HEK293 (cell line): ENCODE data around the gene SLC5A11.

Source experiments
- CTCF ChIA-PET: fragments of 350-600 bp; formaldehyde crosslinking; extraction: SDS; loops from one replicate; lab custom pipeline; 2021; ENCODE audit warnings: antibody characterized with exemption; lab: Yijun Ruan, JAX
- POLR2A ChIA-PET: fragments of 300-600 bp; formaldehyde crosslinking; extraction: SDS; loops from one replicate; lab custom pipeline; 2020; ENCODE audit warnings: antibody characterized with exemption, inconsistent platforms; lab: Yijun Ruan, JAX
- H3K27ac ChIP-seq: fragments of 200-500 bp; sonication (Bioruptor generic); 2 replicates; pipeline ENCODE4 v1.5.1; 2014; ENCODE audit warnings: low read depth, low read length, control low read depth, inconsistent platforms; ENCODE audit errors: extremely low read depth
- H3K36me3 ChIP-seq, 2 experiments: fragments of 200-500 bp in 1 of 2; sonication (Bioruptor generic) in 1 of 2; 1 replicate in 1 of 2; 2 replicates in 1 of 2; pipeline ENCODE4 v1.5.1; 2014 to 2017; ENCODE audit warnings: inconsistent platforms in 2 of 2, low read length in 2 of 2; ENCODE audit not compliant: control insufficient read depth in 2 of 2, insufficient read depth in 1 of 2
- H3K4me1 ChIP-seq: fragments of 200-500 bp; sonication (Bioruptor generic); 2 replicates; pipeline ENCODE4 v1.5.1; 2014; ENCODE audit warnings: mild to moderate bottlenecking, low read length, inconsistent platforms; ENCODE audit not compliant: control insufficient read depth, insufficient read depth
- H3K4me3 ChIP-seq: 2 replicates; pipeline ENCODE4 v1.5.1; 2011; ENCODE audit warnings: low read depth, mild to moderate bottlenecking, control low read depth, low read length, moderate library complexity
- H3K9me3 ChIP-seq: fragments of 200-500 bp; sonication (Bioruptor generic); 2 replicates; pipeline ENCODE4 v1.5.1; 2014; ENCODE audit warnings: low read depth, low read length, inconsistent platforms; ENCODE audit not compliant: control insufficient read depth, insufficient read depth
- KLF7 ChIP-seq: fragments of 450-650 bp; formaldehyde crosslinking; IDR thresholded peaks from 2 replicates; pipeline ENCODE4 v1.5.1; 2016; ENCODE audit warnings: missing biosample characterization, missing genetic modification characterization, borderline replicate concordance
- PRDM10 ChIP-seq: fragments of 450-650 bp; formaldehyde crosslinking; IDR thresholded peaks from 2 replicates; pipeline ENCODE4 v1.5.1; 2016; ENCODE audit warnings: missing biosample characterization, missing genetic modification characterization
- REST ChIP-seq: fragments of 450-650 bp; formaldehyde crosslinking; IDR thresholded peaks from 2 replicates; pipeline ENCODE4 v1.5.1; 2016; ENCODE audit warnings: missing biosample characterization, missing genetic modification characterization
- WT1 ChIP-seq: fragments of 450-650 bp; formaldehyde crosslinking; IDR thresholded peaks from 2 replicates; pipeline ENCODE4 v1.5.1; 2016; ENCODE audit warnings: missing biosample characterization, missing genetic modification characterization
- ZNF169 ChIP-seq: fragments of 450-650 bp; formaldehyde crosslinking; IDR thresholded peaks from 2 replicates; pipeline ENCODE4 v1.5.1; 2016; ENCODE audit warnings: missing biosample characterization, missing genetic modification characterization
- ZNF48 ChIP-seq: fragments of 450-650 bp; formaldehyde crosslinking; IDR thresholded peaks from 2 replicates; pipeline ENCODE4 v1.5.1; 2016; ENCODE audit warnings: missing biosample characterization, missing genetic modification characterization
- ZNF580 ChIP-seq: fragments of 450-650 bp; formaldehyde crosslinking; IDR thresholded peaks from 2 replicates; pipeline ENCODE4 v1.5.1; 2016; ENCODE audit warnings: missing biosample characterization, missing genetic modification characterization
- ZNF610 ChIP-seq: fragments of 450-650 bp; formaldehyde crosslinking; IDR thresholded peaks from 2 replicates; pipeline ENCODE4 v1.5.1; 2016; ENCODE audit warnings: missing biosample characterization, missing genetic modification characterization, borderline replicate concordance
- ZNF664 ChIP-seq: fragments of 450-650 bp; formaldehyde crosslinking; IDR thresholded peaks from 2 replicates; pipeline ENCODE4 v1.5.1; 2016; ENCODE audit warnings: missing biosample characterization, missing genetic modification characterization
- ZNF792 ChIP-seq: fragments of 450-650 bp; formaldehyde crosslinking; IDR thresholded peaks from 2 replicates; pipeline ENCODE4 v1.5.1; 2016; ENCODE audit warnings: missing biosample characterization, missing genetic modification characterization
- TF ChIP-seq, protein P1 (sequence below): fragments of 450-650 bp; formaldehyde crosslinking; IDR thresholded peaks from 2 replicates; pipeline ENCODE4 v1.5.1; 2016; ENCODE audit warnings: missing biosample characterization, missing genetic modification characterization
- TF ChIP-seq, protein P2 (sequence below): fragments of 450-650 bp; formaldehyde crosslinking; IDR thresholded peaks from 2 replicates; pipeline ENCODE4; 2016; ENCODE audit warnings: missing biosample characterization, missing genetic modification characterization
- TF ChIP-seq, protein P3 (sequence below): fragments of 450-650 bp; formaldehyde crosslinking; IDR thresholded peaks from 2 replicates; pipeline ENCODE4 v1.5.1; 2016; ENCODE audit warnings: missing biosample characterization, missing genetic modification characterization

SLC5A11 gene

DNA sequence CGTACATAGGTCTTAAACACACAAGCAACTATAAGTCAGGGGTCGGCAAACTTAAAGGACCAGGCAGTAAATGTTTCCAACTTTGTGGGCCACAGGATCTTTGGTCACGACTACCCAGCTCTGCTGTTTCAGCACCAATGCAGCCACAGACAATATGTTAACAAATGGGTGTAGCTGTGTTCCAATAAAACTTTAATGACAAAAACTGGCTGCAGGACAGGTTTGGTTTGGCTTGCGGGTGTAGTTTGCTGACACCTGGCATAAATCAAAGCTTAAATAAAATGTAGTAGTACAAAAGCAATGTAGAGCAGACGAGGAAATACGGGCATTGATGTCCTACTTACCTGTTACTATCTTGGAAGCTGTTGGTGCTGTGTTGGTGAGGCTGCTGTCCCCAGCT is 84.7 kb downstream of the SLC5A11 start:
- CTCF ChIA-PET, result no interaction called here
- Histone ChIP-seq H3K36me3 (peaks cover 12 to 64% of the 10 kb centered on the region in 2 experiments), H3K4me1 (no peaks in the 10 kb centered on the region), H3K9me3 (no peaks in the 10 kb centered on the region), H3K4me3 (no peak overlapping the region), H3K27ac (no peak overlapping the region)
- POLR2A ChIA-PET, result no interaction called here
- TF ChIP-seq PRDM10 (tag by site-specific recombination), result no peak
- no peak for TF ChIP-seq REST (tag by site-specific recombination)
- TF ChIP-seq ZNF48 (tag by site-specific recombination), result no peak
- TF ChIP-seq, protein P1, sequence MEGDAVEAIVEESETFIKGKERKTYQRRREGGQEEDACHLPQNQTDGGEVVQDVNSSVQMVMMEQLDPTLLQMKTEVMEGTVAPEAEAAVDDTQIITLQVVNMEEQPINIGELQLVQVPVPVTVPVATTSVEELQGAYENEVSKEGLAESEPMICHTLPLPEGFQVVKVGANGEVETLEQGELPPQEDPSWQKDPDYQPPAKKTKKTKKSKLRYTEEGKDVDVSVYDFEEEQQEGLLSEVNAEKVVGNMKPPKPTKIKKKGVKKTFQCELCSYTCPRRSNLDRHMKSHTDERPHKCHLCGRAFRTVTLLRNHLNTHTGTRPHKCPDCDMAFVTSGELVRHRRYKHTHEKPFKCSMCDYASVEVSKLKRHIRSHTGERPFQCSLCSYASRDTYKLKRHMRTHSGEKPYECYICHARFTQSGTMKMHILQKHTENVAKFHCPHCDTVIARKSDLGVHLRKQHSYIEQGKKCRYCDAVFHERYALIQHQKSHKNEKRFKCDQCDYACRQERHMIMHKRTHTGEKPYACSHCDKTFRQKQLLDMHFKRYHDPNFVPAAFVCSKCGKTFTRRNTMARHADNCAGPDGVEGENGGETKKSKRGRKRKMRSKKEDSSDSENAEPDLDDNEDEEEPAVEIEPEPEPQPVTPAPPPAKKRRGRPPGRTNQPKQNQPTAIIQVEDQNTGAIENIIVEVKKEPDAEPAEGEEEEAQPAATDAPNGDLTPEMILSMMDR (tag by site-specific recombination), result no peak
- TF ChIP-seq, protein P2, sequence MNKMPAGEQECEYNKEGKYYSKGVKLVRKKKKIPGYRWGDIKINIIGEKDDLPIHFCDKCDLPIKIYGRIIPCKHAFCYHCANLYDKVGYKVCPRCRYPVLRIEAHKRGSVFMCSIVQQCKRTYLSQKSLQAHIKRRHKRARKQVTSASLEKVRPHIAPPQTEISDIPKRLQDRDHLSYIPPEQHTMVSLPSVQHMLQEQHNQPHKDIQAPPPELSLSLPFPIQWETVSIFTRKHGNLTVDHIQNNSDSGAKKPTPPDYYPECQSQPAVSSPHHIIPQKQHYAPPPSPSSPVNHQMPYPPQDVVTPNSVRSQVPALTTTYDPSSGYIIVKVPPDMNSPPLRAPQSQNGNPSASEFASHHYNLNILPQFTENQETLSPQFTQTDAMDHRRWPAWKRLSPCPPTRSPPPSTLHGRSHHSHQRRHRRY (tag by site-specific recombination), result no peak
- no peak for TF ChIP-seq ZNF610 (tag by site-specific recombination)
- no peak for TF ChIP-seq ZNF664
- TF ChIP-seq, protein P3, sequence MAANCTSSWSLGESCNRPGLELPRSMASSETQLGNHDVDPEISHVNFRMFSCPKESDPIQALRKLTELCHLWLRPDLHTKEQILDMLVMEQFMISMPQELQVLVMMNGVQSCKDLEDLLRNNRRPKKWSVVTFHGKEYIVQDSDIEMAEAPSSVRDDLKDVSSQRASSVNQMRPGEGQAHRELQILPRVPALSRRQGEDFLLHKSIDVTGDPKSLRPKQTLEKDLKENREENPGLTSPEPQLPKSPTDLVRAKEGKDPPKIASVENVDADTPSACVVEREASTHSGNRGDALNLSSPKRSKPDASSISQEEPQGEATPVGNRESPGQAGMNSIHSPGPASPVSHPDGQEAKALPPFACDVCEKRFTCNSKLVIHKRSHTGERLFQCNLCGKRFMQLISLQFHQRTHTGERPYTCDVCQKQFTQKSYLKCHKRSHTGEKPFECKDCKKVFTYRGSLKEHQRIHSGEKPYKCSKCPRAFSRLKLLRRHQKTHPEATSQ (tag by site-specific recombination), result no peak
- no peak for TF ChIP-seq KLF7

GRCh38 chr16:24931091-24931490 is 85.3 kb downstream of the SLC5A11 start:
- no peaks in the 10 kb centered on the region for H3K9me3 ChIP-seq
- TF ChIP-seq ZNF580 (tag by site-specific recombination) (no peak), ZNF792 (tag by site-specific recombination) (no peak), WT1 (tag by site-specific recombination) (no peak), ZNF169 (tag by site-specific recombination) (no peak)
- TF ChIP-seq, protein P3 (tag by site-specific recombination), result no peak
- no peak overlapping the region for H3K27ac ChIP-seq
- H3K36me3 ChIP-seq, result peaks cover 12 to 70% of the 10 kb centered on the region in 2 experiments
- H3K4me3 ChIP-seq, result no peak overlapping the region
- H3K4me1 ChIP-seq, result no peaks in the 10 kb centered on the region
- CTCF ChIA-PET, result no interaction called here
- POLR2A ChIA-PET, result no interaction called here
